ENCODE measurements around the gene GPR55.

GPR55 gene

GRCh38 chr2:230887342-230887741, 37.7 kb downstream of the GPR55 start:
- no peak overlapping the region for H3K27ac ChIP-seq
- TF ChIP-seq ZFX (IDR thresholded peaks at IDR 0.05) (no peak), CTCF (conservative IDR thresholded peaks at IDR 0.05) (no peak)

- TF ChIP-seq ZFX (IDR thresholded peaks at IDR 0.05), result no peak
- TF ChIP-seq CTCF (conservative IDR thresholded peaks at IDR 0.05), result no peak
- H3K27ac ChIP-seq, result no peak overlapping the region
Measured at GRCh38 chr2:230886671-230887071, 38.4 kb downstream of the GPR55 start.

DNA sequence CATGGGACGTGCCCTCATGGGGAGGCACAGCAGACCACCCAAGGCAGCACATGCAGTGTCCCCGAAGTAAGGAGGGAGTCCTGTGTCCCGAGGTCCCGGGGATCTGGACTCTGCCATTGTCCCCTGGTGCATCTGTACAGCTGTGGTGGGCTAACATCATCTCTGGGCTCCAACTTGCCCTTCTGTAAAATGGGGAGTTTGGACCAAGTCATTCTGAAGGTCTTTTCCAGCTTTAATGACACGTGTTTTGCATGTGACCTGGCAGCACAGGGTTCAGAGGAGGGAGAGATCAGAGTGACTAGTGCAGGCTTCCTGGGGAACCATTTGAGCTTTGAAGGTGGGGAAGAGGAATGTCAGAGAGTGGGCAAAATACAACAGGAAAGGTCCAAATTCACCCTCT, 38.8 kb downstream of the GPR55 start:
- H3K27ac ChIP-seq, result no peak overlapping the region
- TF ChIP-seq ZFX (IDR thresholded peaks at IDR 0.05), result no peak
- TF ChIP-seq CTCF (conservative IDR thresholded peaks at IDR 0.05), result no peak

DNA sequence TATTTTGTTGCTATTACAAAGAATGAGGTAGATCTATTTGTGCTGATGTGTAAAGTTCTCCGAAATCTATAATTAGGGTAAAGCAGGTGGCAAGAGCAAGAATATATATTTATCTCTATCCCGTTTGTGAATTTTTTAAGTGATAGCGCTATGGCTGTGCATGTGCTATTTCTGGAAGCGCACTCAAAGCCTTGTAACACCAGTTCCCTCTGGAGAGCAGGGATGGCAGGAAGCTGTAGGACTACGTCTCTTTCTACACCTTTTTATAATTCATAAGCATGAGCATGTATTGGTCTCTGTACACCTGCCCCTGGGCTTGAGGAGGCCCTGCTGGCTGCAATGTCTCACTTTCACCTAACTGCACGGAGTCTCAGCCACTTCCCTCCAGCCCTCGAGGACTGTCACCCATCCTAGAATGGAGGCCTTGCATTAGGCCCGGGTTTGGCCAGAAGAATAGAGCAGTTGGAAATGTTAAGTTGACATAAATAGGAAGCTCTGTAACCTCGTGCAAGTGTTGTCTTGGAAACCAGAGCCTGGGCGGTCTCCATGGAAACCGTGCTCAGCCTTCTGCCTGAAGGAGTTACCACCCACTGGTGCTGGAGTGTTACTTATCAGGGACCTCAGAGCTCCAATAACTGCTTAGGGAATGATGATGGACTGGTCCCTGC, 39.4 kb downstream of the GPR55 start:
- H3K27ac ChIP-seq, result no peak overlapping the region

GRCh38 chr2:230881840-230882239, 43.2 kb downstream of the GPR55 start:
- no peak for TF ChIP-seq ZFX (IDR thresholded peaks at IDR 0.05)
- no peak for TF ChIP-seq CTCF (conservative IDR thresholded peaks at IDR 0.05)
- H3K27ac ChIP-seq, result no peak overlapping the region

More for the DNA sequence above, 39.4 kb downstream of the GPR55 start:
- TF ChIP-seq ZFX (IDR thresholded peaks at IDR 0.05) (no peak), CTCF (conservative IDR thresholded peaks at IDR 0.05) (no peak)

DNA sequence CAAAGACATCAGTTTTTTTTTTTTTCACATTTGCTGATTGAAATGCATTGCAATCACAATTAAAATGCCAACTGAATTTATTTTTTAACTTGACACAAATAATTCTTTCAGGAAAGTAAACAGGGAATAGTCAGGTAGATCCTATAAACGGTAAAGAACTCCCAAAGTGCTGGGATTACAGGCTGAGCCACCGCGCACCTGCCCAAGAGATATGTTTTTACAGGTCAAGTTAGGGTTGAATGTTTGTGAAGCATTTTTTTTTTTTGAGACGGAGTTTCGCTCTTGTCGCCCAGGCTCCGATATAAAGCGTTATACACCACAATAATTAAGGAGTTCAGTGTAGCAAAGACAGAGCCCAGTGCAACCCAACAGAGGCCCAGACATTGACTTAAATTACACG, 45.2 kb downstream of the GPR55 start:
- H3K27ac ChIP-seq, result no peak overlapping the region
- TF ChIP-seq CTCF (conservative IDR thresholded peaks at IDR 0.05) (no peak), ZFX (IDR thresholded peaks at IDR 0.05) (no peak)

DNA sequence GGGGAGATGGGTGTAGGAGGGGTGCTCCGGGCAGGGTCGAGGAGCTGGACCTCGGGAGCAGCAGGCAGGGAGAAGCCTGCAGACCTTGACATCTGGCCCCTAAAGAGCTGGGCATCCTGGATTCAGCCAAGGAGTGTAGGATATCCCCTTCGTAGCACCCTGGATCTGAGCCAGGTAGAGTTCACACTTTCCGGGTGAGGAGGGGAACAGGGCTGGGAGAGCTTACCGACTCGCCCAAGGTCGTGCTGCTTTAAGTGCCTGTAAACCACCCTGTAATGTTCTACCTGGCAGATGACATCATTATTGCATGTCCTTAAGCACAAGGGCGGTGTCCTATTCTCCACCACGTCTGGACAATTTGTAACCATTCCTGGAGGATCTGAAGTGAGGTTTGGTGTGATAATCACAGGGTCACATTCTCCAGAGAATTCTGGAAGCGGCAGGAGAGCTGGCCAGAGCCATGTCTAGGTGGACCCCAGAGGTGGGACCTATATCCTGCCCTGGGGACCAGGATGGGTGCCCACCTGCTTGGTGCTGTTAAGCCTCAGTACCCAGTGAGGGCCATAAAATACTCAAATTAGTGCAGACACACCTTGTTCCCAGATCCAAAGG, 45.7 kb downstream of the GPR55 start:
- no peak overlapping the region for H3K27ac ChIP-seq
- TF ChIP-seq ZFX (IDR thresholded peaks at IDR 0.05) (no peak), CTCF (conservative IDR thresholded peaks at IDR 0.05) (no peak)

Data from C4-2B (cell line).